A549 treated with DMSO at 1 μM for 4 hours (cell line): ENCODE results near the gene HSPA1A. TPM values are rescaled to one million over a fixed set of nuclear protein-coding genes. Genes with fewer than 3 reads are reported as not detected.

Experiments used
- total RNA-seq: library from RNA; stranded (reverse); fragments of 200-300 nt; extraction: Qiagen RNA extraction; gene quantifications from 5 replicates; pipeline ENCODE4 v1.2.3, GENCODE V29; 2022; ENCODE audit warnings: low read depth

Gene HSPA1A
- 134 to 436 TPM (median 349 TPM) in 5 replicates for total RNA-seq

GRCh38 chr6:31815025-31815838 is at the start of gene HSPA1A, which contains the start of gene HSPA1L:
HSPA1A (plus strand) TSS chr6:31815543; CDS start chr6:31815757, 214 bp downstream.
HSPA1L (minus strand) TSS chr6:31815283; CDS start chr6:31811972, 3,311 bp downstream.

GRCh38 chr6:31776989-31777666 is 38.2 kb upstream of the HSPA1A start, which contains the start of gene VWA7:
VWA7 (minus strand) TSS chr6:31777328; CDS start chr6:31776779, 549 bp downstream.

GRCh38 chr6:31795616-31796298 is 19.6 kb upstream of the HSPA1A start, which contains the start of gene VARS1:
VARS1 (minus strand) TSS chr6:31795752; CDS start chr6:31795217, 535 bp downstream.

GRCh38 chr6:31806470-31807272 is 8.7 kb upstream of the HSPA1A start, which contains the start of gene LSM2:
LSM2 (minus strand) TSS chr6:31806966; CDS start chr6:31806757, 209 bp downstream.

GRCh38 chr6:31827286-31828079 is 12.1 kb downstream of the HSPA1A start, which contains the start of gene HSPA1B:
HSPA1B (plus strand) TSS chr6:31827738; CDS start chr6:31827951, 213 bp downstream.

GRCh38 chr6:31862344-31863235 is 47.2 kb downstream of the HSPA1A start, which contains the start of gene NEU1:
NEU1 (minus strand) TSS chr6:31862821; CDS start chr6:31862776, 45 bp downstream.

Other genes with a start within 250 kb of the HSPA1A start
- gene LTA, start 243.3 kb upstream of the HSPA1A start, total RNA-seq: 0.11 to 0.12 TPM in 2 of 5 replicates, not detected in the others
- gene TNF, start 240.0 kb upstream of the HSPA1A start, total RNA-seq: 0.10 to 0.22 TPM (median 0.11 TPM) in 3 of 5 replicates, not detected in the others
- gene LTB, start 233.1 kb upstream of the HSPA1A start, total RNA-seq: 0.29 to 0.50 TPM (median 0.49 TPM) in 5 replicates
- 0.20 to 0.26 TPM in 2 of 5 replicates, not detected in the others for gene LST1, start 229.3 kb upstream of the HSPA1A start, total RNA-seq
- gene NCR3, start 222.5 kb upstream of the HSPA1A start, total RNA-seq: not detected in 5 replicates
- gene AIF1, start 200.3 kb upstream of the HSPA1A start, total RNA-seq: not detected in 5 replicates
- 68.9 to 101 TPM (median 86.8 TPM) in 5 replicates for gene PRRC2A, start 194.8 kb upstream of the HSPA1A start, total RNA-seq
- 119 to 155 TPM (median 144 TPM) in 5 replicates for gene BAG6, start 162.9 kb upstream of the HSPA1A start, total RNA-seq
- 2.8 to 3.8 TPM (median 3.2 TPM) in 5 replicates for gene APOM, start 159.6 kb upstream of the HSPA1A start, total RNA-seq
- gene C6orf47, start 154.8 kb upstream of the HSPA1A start, total RNA-seq: 10.9 to 13.1 TPM (median 12.1 TPM) in 5 replicates
- gene GPANK1, start 150.5 kb upstream of the HSPA1A start, total RNA-seq: 10.7 to 15.4 TPM (median 12.2 TPM) in 5 replicates
- gene CSNK2B, start 149.5 kb upstream of the HSPA1A start, total RNA-seq: 165 to 176 TPM (median 167 TPM) in 5 replicates
- gene LY6G5B, start 145.6 kb upstream of the HSPA1A start, total RNA-seq: 3.6 to 5.8 TPM (median 5.1 TPM) in 5 replicates
- 0.95 to 2.0 TPM (median 1.3 TPM) in 5 replicates for gene LY6G5C, start 134.5 kb upstream of the HSPA1A start, total RNA-seq
- gene ABHD16A, start 112.2 kb upstream of the HSPA1A start, total RNA-seq: 16.1 to 20.1 TPM (median 17.9 TPM) in 5 replicates
- not detected in 5 replicates for gene LY6G6F, start 108.7 kb upstream of the HSPA1A start, total RNA-seq
- gene LY6G6D, start 100.2 kb upstream of the HSPA1A start, total RNA-seq: not detected in 5 replicates
- 0.12 to 0.20 TPM in 2 of 5 replicates, not detected in the others for gene LY6G6C, start 93.8 kb upstream of the HSPA1A start, total RNA-seq
- not detected in 5 replicates for gene MPIG6B, start 92.2 kb upstream of the HSPA1A start, total RNA-seq
- 27.0 to 30.0 TPM (median 27.6 TPM) in 5 replicates for gene DDAH2, start 86.2 kb upstream of the HSPA1A start, total RNA-seq
- 490 to 521 TPM (median 507 TPM) in 5 replicates for gene CLIC1, start 79.0 kb upstream of the HSPA1A start, total RNA-seq
- 10.7 to 16.8 TPM (median 15.8 TPM) in 5 replicates for gene MSH5, start 75.5 kb upstream of the HSPA1A start, total RNA-seq
- 3.0 to 5.0 TPM (median 3.3 TPM) in 5 replicates for gene SAPCD1, start 52.9 kb upstream of the HSPA1A start, total RNA-seq
- gene VWA7, start 38.2 kb upstream of the HSPA1A start, total RNA-seq: 1.4 to 2.0 TPM (median 1.8 TPM) in 5 replicates
- 52.7 to 64.9 TPM (median 59.0 TPM) in 5 replicates for gene VARS1, start 19.8 kb upstream of the HSPA1A start, total RNA-seq
- 49.8 to 66.9 TPM (median 61.6 TPM) in 5 replicates for gene LSM2, start 8.6 kb upstream of the HSPA1A start, total RNA-seq
- 1.00 to 2.0 TPM (median 1.9 TPM) in 5 replicates for gene HSPA1L, start 260 bp upstream of the HSPA1A start, total RNA-seq
- gene HSPA1B, start 12.2 kb downstream of the HSPA1A start, total RNA-seq: 109 to 336 TPM (median 263 TPM) in 5 replicates
- 26.4 to 37.6 TPM (median 30.1 TPM) in 5 replicates for gene NEU1, start 47.3 kb downstream of the HSPA1A start, total RNA-seq
- 0.05 to 0.36 TPM (median 0.15 TPM) in 3 of 5 replicates, not detected in the others for gene SLC44A4, start 63.5 kb downstream of the HSPA1A start, total RNA-seq
- 21.2 to 34.6 TPM (median 30.7 TPM) in 5 replicates for gene EHMT2, start 82.2 kb downstream of the HSPA1A start, total RNA-seq
- 3.5 to 5.5 TPM (median 4.8 TPM) in 5 replicates for gene ZBTB12, start 86.5 kb downstream of the HSPA1A start, total RNA-seq
- 0.31 to 0.48 TPM (median 0.36 TPM) in 5 replicates for gene C2, start 112.2 kb downstream of the HSPA1A start, total RNA-seq
- 1.7 to 3.4 TPM (median 2.1 TPM) in 5 replicates for gene CFB, start 130.6 kb downstream of the HSPA1A start, total RNA-seq
- 74.0 to 87.1 TPM (median 79.5 TPM) in 5 replicates for gene NELFE, start 143.4 kb downstream of the HSPA1A start, total RNA-seq
- 22.6 to 27.8 TPM (median 24.2 TPM) in 5 replicates for gene SKIC2, start 143.6 kb downstream of the HSPA1A start, total RNA-seq
- gene DXO, start 156.6 kb downstream of the HSPA1A start, total RNA-seq: 11.1 to 12.8 TPM (median 12.1 TPM) in 5 replicates
- gene C4A, start 166.5 kb downstream of the HSPA1A start, total RNA-seq: 1.00 to 1.6 TPM (median 1.2 TPM) in 5 replicates
- gene C4B, start 199.3 kb downstream of the HSPA1A start, total RNA-seq: 0.72 to 1.2 TPM (median 0.84 TPM) in 5 replicates
- 0.06 TPM in 1 of 5 replicates, not detected in the others for gene CYP21A2, start 222.9 kb downstream of the HSPA1A start, total RNA-seq